CD14-positive monocyte (primary cell): Measurements from ENCODE around the gene RPL6. TPM values are rescaled to one million over a fixed set of nuclear protein-coding genes. Genes with fewer than 3 reads are reported as not detected.

Experiments used
- DNase-seq, 3 donors: peaks; one replicate each; pipeline ENCODE4 v3.0.0-alpha.2; 2011 to 2022
- H2AFZ ChIP-seq: 2 replicates; pipeline ENCODE4 v1.6.0; 2012; ENCODE audit warnings: mild to moderate bottlenecking, low read depth, low read length, inconsistent platforms; ENCODE audit not compliant: insufficient read depth, poor library complexity, severe bottlenecking
- H3K27ac ChIP-seq, 2 donors: 1 replicate in 1 of 2; 2 replicates in 1 of 2; pipeline ENCODE4 v1.5.1; 2012 to 2013; ENCODE audit warnings: low read length in 2 of 2, control low read depth in 1 of 2, inconsistent platforms in 1 of 2, low read depth in 1 of 2, mild to moderate bottlenecking in 1 of 2
- H3K27me3 ChIP-seq, 2 donors: one replicate each; pipeline versions ENCODE4 v1.6.0 to v1.6.1; 2011 to 2013; ENCODE audit warnings: low read length in 2 of 2; ENCODE audit not compliant: control insufficient read depth in 2 of 2, insufficient read depth in 2 of 2
- H3K36me3 ChIP-seq, 2 donors: replicated peaks in 1 of 2; 1 replicate in 1 of 2; 2 replicates in 1 of 2; pipeline versions ENCODE4 v1.5.1 to v1.6.1; 2012 to 2013; ENCODE audit warnings: low read length in 2 of 2, control low read depth in 1 of 2, inconsistent platforms in 1 of 2, mild to moderate bottlenecking in 1 of 2; ENCODE audit not compliant: insufficient read depth in 2 of 2, control insufficient read depth in 1 of 2
- H3K4me1 ChIP-seq, 2 donors: 1 replicate in 1 of 2; 2 replicates in 1 of 2; pipeline versions ENCODE4 v1.5.1 to v1.6.1; 2012 to 2013; ENCODE audit warnings: low read length in 2 of 2, control low read depth in 1 of 2, inconsistent platforms in 1 of 2, mild to moderate bottlenecking in 1 of 2, moderate library complexity in 1 of 2; ENCODE audit not compliant: insufficient read depth in 2 of 2, control insufficient read depth in 1 of 2
- H3K4me2 ChIP-seq: replicated peaks from 2 replicates; pipeline ENCODE3; 2012; ENCODE audit warnings: low read length, moderate library complexity, mild to moderate bottlenecking; ENCODE audit not compliant: poor library complexity, severe bottlenecking; ENCODE audit errors: extremely low read depth
- H3K4me3 ChIP-seq, 3 experiments: fragments of 200-600 bp in 1 of 3; sonication (generic) in 1 of 3; replicated peaks in 1 of 3; 1 replicate in 2 of 3; 2 replicates in 1 of 3; pipeline ENCODE4 v1.5.1; 2011 to 2013; ENCODE audit warnings: low read length in 3 of 3, mild to moderate bottlenecking in 3 of 3, control low read depth in 2 of 3, low read depth in 2 of 3, inconsistent platforms in 1 of 3, moderate library complexity in 1 of 3
- H3K79me2 ChIP-seq: 2 replicates; pipeline ENCODE4 v1.6.0; 2012; ENCODE audit warnings: mild to moderate bottlenecking, control low read depth, inconsistent platforms, low read length, moderate library complexity; ENCODE audit not compliant: insufficient read depth
- H3K9ac ChIP-seq: 2 replicates; pipeline ENCODE4 v1.6.0; 2017; ENCODE audit warnings: low read length, mild to moderate bottlenecking; ENCODE audit not compliant: insufficient read depth, poor library complexity, severe bottlenecking
- H3K9me3 ChIP-seq, 2 donors: replicated peaks in 1 of 2; 1 replicate in 1 of 2; 2 replicates in 1 of 2; pipeline versions ENCODE4 v1.5.1 to v1.6.1; 2012 to 2013; ENCODE audit warnings: low read length in 2 of 2, control low read depth in 1 of 2; ENCODE audit not compliant: control insufficient read depth in 1 of 2, insufficient read depth in 1 of 2
- H4K20me1 ChIP-seq: 2 replicates; pipeline ENCODE4 v1.6.0; 2012; ENCODE audit warnings: mild to moderate bottlenecking, low read length, control low read depth, moderate library complexity; ENCODE audit not compliant: insufficient read depth
- H3K27ac Mint-ChIP-seq, 7 donors: one replicate each; pipeline ENCODE4 v1.8.0; 2020; ENCODE audit warnings: mild to moderate bottlenecking in 7 of 7, mixed read lengths in 7 of 7, moderate library complexity in 6 of 7, inconsistent platforms in 2 of 7
- H3K27me3 Mint-ChIP-seq, 3 donors: one replicate each; pipeline ENCODE4 v1.8.0; 2021 to 2022; ENCODE audit warnings: low read depth in 3 of 3, mild to moderate bottlenecking in 3 of 3, mixed read lengths in 3 of 3, moderate library complexity in 3 of 3, inconsistent platforms in 1 of 3
- H3K36me3 Mint-ChIP-seq, 2 donors: one replicate each; pipeline ENCODE4 v1.8.0; 2020; ENCODE audit warnings: mixed read lengths in 2 of 2, inconsistent platforms in 1 of 2, mild to moderate bottlenecking in 1 of 2
- H3K4me1 Mint-ChIP-seq: one replicate; pipeline ENCODE4 v1.8.0; 2020; ENCODE audit warnings: mild to moderate bottlenecking, mixed read lengths
- H3K4me3 Mint-ChIP-seq, 2 donors: one replicate each; pipeline ENCODE4 v1.8.0; 2020; ENCODE audit warnings: mild to moderate bottlenecking in 2 of 2, mixed read lengths in 2 of 2, moderate library complexity in 1 of 2
- H3K9me3 Mint-ChIP-seq, 7 donors: one replicate each; pipeline ENCODE4 v1.8.0; 2020 to 2022; ENCODE audit warnings: mixed read lengths in 7 of 7, mild to moderate bottlenecking in 6 of 7, moderate library complexity in 6 of 7, inconsistent platforms in 2 of 7
- CTCF ChIP-seq: fragments of 200-600 bp; IDR thresholded peaks from one replicate; pipeline ENCODE4 v1.8.0; 2022; ENCODE audit warnings: antibody characterized with exemption, mild to moderate bottlenecking
- WGBS: methylation state at CpG from one replicate; pipeline ENCODE4 v1.1.5; 2013; ENCODE audit warnings: missing lambda C conversion rate; ENCODE audit not compliant: insufficient coverage; 5-methylcytosine and 5-hydroxymethylcytosine counted together
- intact Hi-C, 2 donors: fragments of 100-400 bp; cut with micrococcal nuclease; formaldehyde crosslinking; loops; one replicate each; pipeline versions ENCODE4 v1.15.0 to v1.15.1; 2023
- polyA plus RNA-seq, 3 donors: library from polyadenylated mRNA; depleted of rRNA in 1 of 3; unstranded in 2 of 3; stranded (reverse) in 1 of 3; fragments of 300-500 nt in 2 of 3; fragments of >200 nt in 1 of 3; fragmentation: Illumina TruSeq in 2 of 3; gene quantifications; 1 replicate in 2 of 3; 2 replicates in 1 of 3; pipeline ENCODE4 v1.2.3, GENCODE V29; 2012 to 2021

Gene RPL6
- polyA plus RNA-seq, 3 donors, result 201 to 1,124 (median 259) TPM

GRCh38 chr12:112368856-112369255 lies 40.5 kb downstream of the RPL6 start:
- Histone ChIP-seq H2AFZ (no peak overlapping the region), H3K36me3 (peaks cover 0 to 4% of the 10 kb centered on the region in 2 donors), H3K9me3 (no peaks in the 10 kb centered on the region), H3K4me1 (no peaks in the 10 kb centered on the region), H3K27ac (no peak overlapping the region), H3K27me3 (no peaks in the 10 kb centered on the region), H3K4me2 (no peak overlapping the region), H3K79me2 (peaks cover 94% of the 10 kb centered on the region), H3K9ac (no peak overlapping the region), H3K4me3 (no peak overlapping the region), H4K20me1 (peaks cover 63% of the 10 kb centered on the region)
- no peak for TF ChIP-seq CTCF
- Mint-ChIP-seq H3K4me3 (no peak overlapping the region), H3K9me3 (peaks cover 0 to 3% (median 0%) of the 10 kb centered on the region in 7 donors), H3K27me3 (no peaks in the 10 kb centered on the region), H3K4me1 (peaks cover 4% of the 10 kb centered on the region), H3K36me3 (peaks cover 0 to 2% of the 10 kb centered on the region in 2 donors), H3K27ac (no peak overlapping the region)
- intact Hi-C loops, result no loop called here
- DNase-seq, result no peak
- 100% methylated on average over 2 of the region's 6 CpGs for WGBS

- H3K27me3 ChIP-seq, result no peaks in the 10 kb centered on the region
Measured at GRCh38 chr12:112367965-112368364, 41.4 kb downstream of the RPL6 start.

More at GRCh38 chr12:112367965-112368364, 41.4 kb downstream of the RPL6 start:
- peaks cover 64% of the 10 kb centered on the region for H4K20me1 ChIP-seq
- Mint-ChIP-seq H3K27ac (no peak overlapping the region), H3K4me1 (peaks cover 4% of the 10 kb centered on the region), H3K4me3 (no peak overlapping the region), H3K27me3 (no peaks in the 10 kb centered on the region), H3K36me3 (peaks cover 0 to 2% of the 10 kb centered on the region in 2 donors), H3K9me3 (peaks cover 0 to 3% (median 0%) of the 10 kb centered on the region in 7 donors)
- H3K27ac ChIP-seq, result no peak overlapping the region
- H3K79me2 ChIP-seq, result peaks cover 89% of the 10 kb centered on the region
- H2AFZ ChIP-seq, result no peak overlapping the region
- intact Hi-C loops, result no loop called here
- DNase-seq, result no peak
- no peak for TF ChIP-seq CTCF
- H3K4me2 ChIP-seq, result no peak overlapping the region
- H3K4me1 ChIP-seq, result no peaks in the 10 kb centered on the region
- H3K36me3 ChIP-seq, result no peaks in the 10 kb centered on the region
- H3K9me3 ChIP-seq, result no peaks in the 10 kb centered on the region
- no CpG with 5 or more reads among the region's 3 CpGs for WGBS
- H3K9ac ChIP-seq, result no peak overlapping the region
- no peak overlapping the region for H3K4me3 ChIP-seq
